HG02678 (cell line): ENCODE results near the gene CBR4.
A peak's percentile ranks its signal among the peaks of the same experiment; 100 is the strongest.
"Not testable (repeated sequence)": the region's sequence is repeated elsewhere in the genome, so short reads cannot be mapped to it uniquely, and the experiment has no call there.

Experiments used
- ATAC-seq: cut with Tn5 transposase; IDR thresholded peaks from one replicate; pipeline ENCODE4 v1.9.1; 2021; ENCODE audit warnings: mild to moderate bottlenecking, moderate library complexity; ENCODE audit not compliant: unreplicated experiment

The CBR4 gene

DNA sequence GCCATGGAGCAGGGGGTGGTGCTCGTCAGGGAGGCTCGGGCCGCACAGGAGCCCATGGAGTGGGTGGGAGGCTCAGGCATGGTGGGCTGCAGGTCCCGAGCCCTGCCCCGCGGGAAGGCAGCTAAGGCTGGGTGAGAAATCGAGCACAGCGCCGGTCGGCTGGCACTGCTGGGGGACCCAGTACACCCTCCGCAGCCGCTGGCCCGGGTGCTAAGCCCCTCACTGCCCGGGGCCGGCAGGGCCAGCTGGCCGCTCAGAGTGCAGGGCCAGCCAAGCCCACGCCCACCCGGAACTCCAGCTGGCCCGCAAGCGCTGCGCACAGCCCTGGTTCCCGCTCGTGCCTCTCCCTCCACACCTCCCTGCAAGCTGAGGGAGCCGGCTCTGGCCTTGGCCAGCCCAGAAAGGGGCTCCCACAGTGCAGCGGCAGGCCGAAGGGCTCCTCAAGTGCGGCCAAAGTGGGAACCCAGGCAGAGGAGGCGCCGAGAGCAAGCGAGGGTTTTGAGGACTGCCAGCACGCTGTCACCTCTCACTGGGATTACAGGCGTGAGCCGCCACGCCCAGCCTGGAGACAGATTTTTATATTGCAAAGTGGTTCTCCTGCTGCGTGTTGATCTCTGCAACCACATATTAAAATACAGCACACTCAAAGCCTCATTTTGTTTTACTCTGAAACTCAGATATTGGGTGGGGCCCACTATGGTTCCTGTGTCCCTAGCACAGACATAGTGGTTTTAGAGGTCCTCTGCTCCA lies 26.0 kb upstream of the CBR4 start:
- not testable (repeated sequence) for ATAC-seq

DNA sequence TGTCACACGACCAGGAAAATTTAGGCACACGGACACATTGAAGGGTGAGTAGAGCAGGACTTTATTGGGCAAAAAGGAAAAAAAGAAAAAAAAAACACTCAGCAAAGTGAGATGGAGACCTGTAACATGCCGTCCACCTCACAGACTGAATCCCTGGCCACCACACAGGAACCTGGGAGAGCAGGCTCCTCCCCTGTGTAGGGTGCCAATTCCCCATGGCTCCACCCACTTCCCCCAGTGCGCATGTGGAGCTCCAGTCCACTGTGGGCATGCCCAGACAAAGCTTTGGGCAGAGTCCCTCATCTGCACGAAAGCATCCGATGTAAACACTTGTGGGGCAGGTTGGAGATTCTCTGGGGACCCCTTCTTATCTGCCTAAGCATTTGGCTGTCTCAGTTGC lies 23.6 kb upstream of the CBR4 start:
- no peak for ATAC-seq

DNA sequence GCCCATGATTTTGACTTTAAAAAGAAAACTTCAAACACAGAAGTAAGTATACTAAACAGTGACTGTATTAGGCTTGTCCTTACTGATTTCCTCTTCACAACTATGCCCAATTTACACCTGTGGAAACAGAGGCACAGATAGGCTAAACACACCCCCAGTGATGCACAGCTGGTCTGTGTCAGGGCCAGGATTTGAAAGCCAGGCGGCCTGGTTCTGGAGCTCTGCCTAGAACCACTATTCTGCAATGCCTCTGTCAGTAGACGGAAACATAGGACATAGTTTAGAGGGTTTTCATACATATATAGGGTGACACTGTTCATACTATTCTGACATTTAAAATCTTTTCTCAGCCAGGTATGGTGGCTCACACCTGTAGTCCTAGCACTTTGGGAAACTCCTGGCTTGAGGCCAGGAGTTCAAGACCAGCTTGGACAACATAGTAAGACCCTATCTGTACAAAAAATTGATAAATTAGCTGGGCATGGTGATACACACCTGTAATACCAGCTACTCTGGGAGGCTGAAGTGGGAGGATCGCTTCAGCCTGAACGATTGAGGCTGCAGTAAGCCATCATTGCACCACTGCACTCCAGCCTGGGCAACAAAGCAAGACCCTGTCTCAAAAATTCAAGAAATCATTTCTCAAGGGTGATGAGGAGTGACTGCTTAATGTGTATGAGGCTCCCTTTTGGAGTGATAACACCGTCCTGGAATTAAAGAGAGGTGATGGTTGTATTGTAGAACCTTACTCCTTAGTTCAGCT lies 23.0 kb upstream of the CBR4 start:
- no peak for ATAC-seq

DNA sequence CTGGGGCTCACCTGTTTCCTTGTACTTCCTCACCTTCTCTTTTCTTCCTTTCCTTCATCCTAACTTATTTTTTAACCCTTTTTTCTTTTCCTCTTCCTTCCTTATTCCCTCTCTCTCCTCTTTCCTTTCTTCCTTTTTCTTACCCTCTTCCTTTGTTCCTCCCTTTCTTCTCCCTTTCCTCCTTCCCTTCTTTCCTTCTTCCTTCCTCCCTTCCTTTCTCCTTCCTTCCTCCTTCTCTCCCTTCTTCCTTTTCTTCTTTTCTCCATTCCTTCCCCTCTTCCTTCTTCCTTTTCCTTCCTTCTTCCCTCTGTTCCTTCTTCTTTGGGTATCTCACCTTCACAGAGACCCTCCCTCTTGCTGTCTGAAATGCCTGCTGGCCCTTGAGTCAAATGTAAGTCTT lies 22.1 kb upstream of the CBR4 start:
- ATAC-seq = no peak

DNA sequence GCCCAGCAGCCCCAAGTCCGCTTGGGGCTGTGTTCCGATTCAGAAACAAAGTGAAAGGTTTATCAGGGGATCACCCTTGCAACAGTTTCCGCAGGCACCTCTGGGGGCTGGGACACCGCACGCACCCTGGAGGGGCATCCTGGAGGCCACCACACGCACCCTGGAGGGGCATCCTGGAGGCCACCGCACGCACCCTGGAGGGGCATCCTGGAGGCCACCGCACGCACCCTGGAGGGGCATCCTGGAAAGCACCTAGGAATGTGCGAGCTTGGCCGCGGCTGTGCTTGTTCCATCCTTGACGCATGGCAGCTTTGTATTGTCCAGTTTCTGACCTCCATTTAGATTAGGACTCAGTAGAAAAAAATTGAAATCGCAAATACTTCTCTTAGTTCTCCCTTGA lies 21.3 kb upstream of the CBR4 start:
- ATAC-seq = no peak

DNA sequence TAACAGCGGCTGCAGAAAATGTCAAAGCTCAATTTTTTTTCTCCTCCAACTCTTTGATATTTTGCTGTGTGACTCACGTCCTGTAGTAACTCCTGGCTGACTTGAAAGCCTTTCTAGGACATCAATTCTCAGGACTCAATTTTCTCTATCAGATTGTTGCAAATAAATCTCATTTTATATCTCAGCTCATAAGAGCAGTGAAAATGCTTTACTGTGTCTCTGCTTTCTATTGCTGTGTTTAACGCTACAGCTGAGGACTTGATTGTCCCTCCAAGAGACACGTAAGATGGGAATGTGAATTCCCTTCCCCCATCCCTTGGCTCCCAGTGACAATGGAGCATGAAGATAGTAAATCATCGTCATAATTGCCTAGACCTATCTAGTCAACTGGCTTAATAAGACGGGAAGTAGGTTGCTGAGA lies 20.5 kb upstream of the CBR4 start:
- ATAC-seq = no peak

DNA sequence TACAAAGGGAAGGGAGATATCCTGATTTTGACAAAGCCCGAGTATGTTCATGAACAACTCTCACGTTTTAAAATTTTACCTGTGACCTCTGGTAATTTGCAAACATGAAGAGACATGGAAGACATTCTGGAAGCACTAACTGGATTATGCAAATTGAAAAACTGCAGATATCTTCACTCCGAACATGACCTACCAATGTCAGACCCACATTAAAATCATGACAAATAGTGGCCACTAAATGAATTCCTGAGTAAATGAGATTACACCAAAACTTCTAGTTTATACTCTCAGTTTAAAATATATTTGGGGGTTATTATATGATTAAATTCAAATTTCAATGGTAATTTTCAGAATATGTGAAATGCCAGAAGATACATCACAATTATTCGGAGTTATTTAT lies 19.9 kb upstream of the CBR4 start:
- ATAC-seq = no peak

DNA sequence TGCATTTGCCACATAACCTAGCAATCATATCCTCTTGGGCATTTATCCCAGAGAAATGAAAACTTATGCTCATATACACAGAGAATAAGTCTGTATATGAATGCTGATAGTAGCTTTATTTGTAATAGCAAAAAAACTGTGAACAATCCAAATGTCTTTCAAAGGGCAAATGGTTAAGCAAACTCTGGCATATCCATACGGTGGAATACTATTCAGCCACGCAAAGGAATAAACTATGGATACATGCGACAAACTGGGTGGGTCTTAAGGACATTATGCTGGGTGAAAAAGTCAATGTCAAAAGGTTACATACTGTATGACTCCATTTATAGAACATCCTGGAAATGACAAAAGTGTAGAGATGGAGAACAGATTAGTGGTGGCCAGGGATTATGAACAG lies 17.6 kb upstream of the CBR4 start:
- ATAC-seq = no peak

DNA sequence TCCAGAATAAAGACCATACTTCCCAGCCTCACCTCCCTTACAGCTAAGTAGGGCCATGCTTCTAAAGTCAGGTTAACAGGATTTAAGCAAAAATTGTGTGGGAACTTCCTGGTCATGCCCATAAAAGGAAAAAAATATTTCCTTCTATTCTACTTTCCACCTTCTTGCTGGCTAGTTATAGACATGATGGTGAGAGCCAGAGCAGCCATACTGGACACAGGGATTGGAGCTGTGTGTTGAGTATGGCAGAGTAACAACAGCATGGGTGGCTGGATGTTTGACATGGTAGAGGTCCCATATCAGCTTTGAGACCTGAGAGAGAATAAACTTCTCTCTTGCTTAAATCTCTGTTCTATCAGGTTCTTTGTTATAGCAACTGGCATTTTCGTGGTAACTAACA lies 15.1 kb upstream of the CBR4 start:
- no peak for ATAC-seq

DNA sequence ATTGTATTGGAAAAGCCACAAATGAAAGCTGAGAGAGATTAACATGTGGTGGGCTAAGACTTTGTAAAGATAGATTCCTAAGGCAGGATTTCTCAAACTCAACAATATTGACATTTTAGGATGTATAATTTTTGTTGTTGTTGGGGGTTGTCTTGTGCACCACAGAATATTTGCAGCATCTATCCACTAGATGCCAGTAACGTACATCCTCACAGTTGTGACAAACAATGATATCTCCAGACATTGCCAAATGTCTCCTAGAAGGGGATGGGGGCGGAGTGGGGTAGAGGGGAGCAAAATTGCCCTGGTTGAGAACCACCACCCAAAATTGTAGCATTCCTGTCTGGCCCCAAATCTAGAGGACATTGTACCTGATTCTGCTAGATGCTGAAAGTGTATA lies 14.7 kb upstream of the CBR4 start:
- ATAC-seq = peak; percentile 90

DNA sequence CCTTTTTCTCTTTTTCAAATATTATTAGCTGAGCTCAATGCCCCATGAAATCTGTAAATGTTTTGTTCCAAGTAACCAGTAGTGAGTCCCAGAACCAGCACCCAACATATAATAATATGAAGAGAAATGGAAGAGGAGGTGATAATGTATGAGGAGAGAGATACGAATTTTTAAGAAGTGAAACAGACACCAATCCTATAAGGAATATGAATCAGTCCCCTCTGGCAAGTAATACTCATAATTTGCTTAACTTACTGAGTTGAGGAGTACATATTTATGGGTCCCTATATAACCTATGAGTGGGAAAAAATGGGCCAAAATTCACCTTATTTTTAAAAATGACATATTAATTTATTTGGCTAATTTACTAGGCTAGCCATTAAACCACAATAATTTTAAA lies 8.4 kb upstream of the CBR4 start:
- ATAC-seq = no peak

DNA sequence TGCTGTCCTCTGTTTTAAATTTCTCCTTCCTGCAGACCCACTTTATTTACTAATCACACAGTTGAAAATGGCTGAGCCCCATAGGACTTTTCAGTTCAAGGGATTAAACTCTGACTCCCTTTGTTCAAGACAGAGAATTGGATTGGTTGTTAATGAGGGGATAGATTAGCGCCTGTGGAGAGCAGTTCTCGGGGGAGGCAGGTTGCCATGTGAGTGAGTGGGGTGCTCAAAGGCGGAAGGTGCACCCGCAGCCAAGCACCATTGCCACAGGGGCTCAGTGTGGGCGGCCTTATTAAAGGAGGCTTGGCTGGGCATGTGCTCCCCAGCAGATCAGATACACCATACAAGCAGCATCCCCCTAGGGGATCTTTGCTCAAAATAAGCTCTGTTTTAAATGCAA lies 7.9 kb upstream of the CBR4 start:
- no peak for ATAC-seq

DNA sequence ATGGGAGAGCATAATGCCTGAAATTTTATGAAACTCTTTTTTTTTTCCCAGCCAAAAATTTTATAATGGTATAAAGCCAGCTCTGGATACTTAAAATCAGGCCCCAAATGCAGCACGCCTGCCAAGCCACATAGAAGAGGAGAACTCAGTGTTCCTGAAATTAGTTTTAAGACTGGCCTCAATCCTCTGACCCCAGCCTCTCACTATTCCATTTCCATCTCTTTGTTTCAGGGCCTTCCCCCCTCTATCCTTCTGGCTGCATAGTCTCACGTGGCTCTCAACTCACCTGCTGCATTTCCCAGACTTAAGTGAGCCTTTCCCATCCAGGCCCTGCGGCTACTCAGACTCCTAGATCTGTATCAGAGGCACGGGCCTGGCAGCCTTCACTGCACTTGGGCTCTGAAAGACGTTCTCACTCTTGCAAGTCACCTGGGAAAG lies 5.2 kb upstream of the CBR4 start:
- no peak for ATAC-seq

DNA sequence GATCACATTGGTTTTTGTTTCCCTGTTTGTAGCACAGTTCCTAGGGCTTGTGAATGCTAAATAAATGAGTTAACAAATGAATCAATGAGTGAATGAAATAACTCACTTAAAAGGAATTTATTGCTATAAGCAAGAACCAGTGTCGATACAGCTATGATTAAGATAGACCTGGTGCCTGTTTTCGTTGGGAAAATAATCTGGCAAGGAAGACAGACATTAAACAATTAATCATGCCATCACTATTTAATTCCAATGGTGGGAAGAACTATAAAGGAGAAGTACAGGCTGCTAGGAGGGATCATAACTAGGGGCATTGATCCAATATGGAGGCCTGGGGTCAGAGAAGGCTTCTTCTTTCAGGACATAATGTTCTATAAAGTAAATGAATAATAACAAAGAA lies 4.5 kb upstream of the CBR4 start:
- ATAC-seq = no peak

DNA sequence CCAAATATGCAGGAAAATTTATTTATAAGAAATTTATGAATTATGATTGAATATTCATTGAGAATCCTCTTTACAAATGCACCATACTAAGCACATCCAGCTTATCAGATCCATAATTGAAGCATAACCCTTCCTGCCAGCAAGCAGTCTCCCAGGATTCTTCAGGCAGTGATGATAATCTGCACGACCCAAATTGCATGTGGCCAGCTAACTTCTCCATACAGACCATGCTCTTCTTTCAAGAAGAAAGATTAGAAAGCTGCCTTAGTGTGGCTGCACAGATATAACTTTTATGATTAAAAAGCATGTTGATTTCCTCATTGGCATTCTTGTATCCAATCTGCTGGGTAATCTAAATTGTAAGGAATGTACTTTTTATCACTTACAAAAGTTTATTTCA lies 3.3 kb upstream of the CBR4 start:
- no peak for ATAC-seq

DNA sequence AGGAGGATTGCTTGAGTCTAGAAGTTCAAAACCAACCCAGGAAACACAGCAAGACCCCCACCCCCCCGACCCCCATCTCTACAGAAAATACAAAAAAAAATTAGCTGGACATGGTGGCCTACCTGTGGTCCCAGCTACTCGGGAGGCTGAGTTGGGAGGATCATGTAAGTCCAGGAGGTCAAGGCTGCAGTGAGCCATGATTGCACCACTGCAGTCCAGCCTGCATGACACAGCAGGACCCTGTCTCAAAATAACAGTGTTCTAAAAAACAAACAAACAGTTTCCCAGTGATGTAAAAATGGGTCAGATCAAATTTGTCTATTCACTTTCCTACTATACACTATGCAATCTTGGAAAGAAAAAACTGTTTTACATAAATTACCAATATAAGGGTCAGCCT lies 2.0 kb upstream of the CBR4 start:
- no peak for ATAC-seq

DNA sequence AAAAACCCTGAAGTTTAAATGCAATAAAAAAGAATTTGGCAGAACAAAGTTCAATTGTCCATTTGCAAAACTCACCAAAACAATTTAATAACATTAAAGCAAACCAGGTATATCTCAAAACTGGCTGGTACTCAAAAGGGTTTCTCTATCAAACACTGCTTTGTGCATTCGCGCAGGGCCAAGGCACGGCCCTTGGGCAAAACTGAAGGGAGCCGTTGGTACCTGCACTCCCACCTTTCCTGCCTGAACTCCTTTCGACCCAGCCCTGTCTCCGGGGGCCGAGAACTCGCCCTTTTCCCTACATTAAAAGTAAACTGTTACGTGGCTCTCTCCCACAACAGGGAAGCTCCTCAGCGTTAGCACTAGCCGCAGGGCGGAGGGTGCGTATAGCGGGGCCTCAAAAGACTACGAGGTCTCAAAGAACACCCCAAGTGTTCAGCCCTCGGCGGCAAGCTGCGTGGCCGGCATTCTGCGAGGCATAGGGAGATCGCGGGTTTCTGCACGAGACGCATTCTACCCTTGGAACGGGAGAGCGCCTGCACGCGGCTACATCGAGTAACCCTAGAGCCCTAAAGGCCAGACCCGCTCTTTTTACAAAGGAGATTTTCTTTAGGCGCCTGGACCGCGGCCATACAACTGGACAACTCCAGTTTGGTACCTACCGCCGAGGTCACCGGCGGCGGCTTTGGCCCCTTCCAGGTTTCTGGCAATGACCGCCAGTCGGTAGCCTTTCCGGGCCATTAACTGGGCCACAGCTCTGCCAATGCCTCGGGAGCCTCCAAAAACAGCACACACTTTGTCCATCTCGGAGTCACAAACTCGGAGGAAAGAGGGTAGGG lies 550 bp downstream of the CBR4 start:
- ATAC-seq = peak; percentile 31

DNA sequence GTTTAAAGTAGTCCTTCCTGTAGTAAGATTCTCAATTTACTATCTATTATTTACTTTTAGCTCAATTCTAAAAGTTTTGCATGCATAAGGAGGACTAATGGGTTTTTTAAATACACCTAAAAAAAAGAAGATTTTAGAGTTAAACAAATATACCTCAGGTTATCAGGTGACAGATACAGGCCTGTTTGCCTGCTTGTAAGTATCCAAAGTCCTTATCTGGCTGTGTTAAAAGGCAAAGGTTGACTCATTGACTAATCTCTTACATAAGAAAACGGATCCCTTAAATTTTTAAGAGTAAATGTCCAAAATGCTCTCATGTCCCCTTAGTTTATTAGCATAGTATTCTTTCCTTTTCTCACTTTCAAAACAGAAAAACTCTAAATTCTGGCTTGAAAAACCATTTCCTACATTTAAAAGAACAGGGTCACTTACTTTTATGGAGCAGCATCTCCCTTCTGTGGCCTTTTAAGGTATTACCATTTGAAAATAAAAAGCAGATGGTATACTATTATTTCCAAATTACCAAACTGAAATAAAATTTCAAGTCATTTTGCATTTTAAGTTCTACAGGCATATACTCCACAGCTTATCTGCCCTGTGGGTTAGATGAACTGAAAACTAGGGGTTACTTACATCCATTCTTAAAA lies 4.5 kb downstream of the CBR4 start:
- no peak for ATAC-seq

DNA sequence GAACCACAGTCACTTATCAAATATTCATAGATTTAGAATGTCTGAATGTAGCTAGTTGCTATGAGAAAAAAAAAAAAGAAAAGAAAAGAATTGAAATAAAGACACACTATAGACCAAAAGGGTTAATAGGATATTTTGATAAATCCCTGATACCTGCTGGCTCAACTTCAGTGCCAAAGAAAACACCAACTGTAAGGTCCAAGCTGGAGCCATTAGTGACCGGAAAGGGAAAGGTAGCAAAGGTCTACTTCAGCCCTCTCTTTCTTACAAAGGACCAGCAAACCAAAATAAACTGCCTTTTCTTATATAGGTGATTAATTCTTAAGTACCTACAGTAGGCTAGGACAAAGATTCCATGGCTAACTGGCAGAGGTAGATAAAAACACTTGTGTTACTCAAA lies 9.7 kb downstream of the CBR4 start:
- ATAC-seq = no peak

DNA sequence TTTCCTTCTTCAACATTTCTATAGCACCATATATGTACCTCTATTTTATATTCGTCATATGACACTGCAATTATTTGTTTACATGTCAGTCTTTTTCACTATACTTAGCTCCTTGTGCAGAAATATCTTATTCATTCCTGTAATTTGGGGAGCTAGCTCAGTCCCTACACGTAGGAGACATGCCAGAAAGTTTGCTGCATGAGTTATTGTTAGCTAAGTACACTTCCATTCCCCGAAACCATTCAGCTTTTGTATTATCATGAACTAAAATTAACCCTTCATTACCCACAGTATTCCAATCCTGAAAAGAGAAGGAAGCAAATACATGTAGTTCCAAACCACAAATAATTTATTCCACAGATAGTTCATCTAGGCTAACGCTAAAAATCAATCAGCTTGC lies 10.2 kb downstream of the CBR4 start:
- ATAC-seq = no peak

DNA sequence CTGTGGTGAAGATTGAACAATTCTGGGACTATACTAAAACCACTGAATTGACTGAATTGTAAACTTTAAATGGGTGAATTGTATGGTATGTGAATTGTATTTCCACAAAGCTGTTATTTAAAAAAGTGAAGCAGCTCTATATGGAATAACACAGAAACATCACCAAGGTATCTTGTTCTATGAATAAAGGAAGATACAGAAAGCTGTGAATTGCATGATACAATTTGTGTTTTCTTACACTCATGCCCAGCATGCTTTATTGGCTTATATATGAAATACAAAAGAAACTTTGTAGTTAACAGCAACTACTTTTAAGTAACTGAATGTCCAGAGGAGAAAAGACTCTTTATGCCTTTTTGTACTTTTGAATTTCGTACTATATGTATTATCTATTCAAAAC lies 11.5 kb downstream of the CBR4 start:
- no peak for ATAC-seq
